ENCODE data around the gene GPR84. TPM values are rescaled to one million over a fixed set of nuclear protein-coding genes. Genes with fewer than 3 reads are reported as not detected.

GPR84 gene
- total and polyA plus RNA-seq, 2 donors (not counting 1 experiment from before 2014, with no cell fraction given): 0.16 TPM; not detected in 1

GRCh38 chr12:54398995-54399793, 34.9 kb upstream of the GPR84 start:
- POLR2A ChIA-PET: interaction anchor here (0.5 to 1.8 kb wide), 3 partner anchors 12 to 119 kb away, joined by 4 to 18 read pairs (median 12); partner anchors contain the start of gene CBX5
- ATAC-seq (ENCODE audit: low read depth): peak; percentile 99
- Histone ChIP-seq H3K9ac (ENCODE audit: low read length) (no peak overlapping the region), H3K27ac (ENCODE audit: low read length in 2 of 2) (no peak overlapping the region), H3K79me2 (ENCODE audit: control insufficient read depth, insufficient read depth, low read length) (no peaks in the 10 kb centered on the region), H3K36me3 (replicated peaks in 1 of 2; ENCODE audit: control extremely low read depth in 1 of 2, control insufficient read depth in 1 of 2, extremely low read depth in 1 of 2, insufficient read depth in 2 of 2, low read length in 1 of 2) (peaks cover 0 to 8% of the 10 kb centered on the region in 2 experiments), H4K20me1 (ENCODE audit: control insufficient read depth, insufficient read depth, low read length, poor library complexity, severe bottlenecking) (no peaks in the 10 kb centered on the region), H3K9me3 (ENCODE audit: control extremely low read depth in 1 of 3, control insufficient read depth in 2 of 3, insufficient read depth in 1 of 3, low read length in 2 of 3) (no peaks in the 10 kb centered on the region), H3K4me3 (ENCODE audit: control extremely low read depth in 1 of 5, extremely low read depth in 1 of 5, insufficient read depth in 1 of 5, low read depth in 2 of 5, low read length in 4 of 5) (no peak overlapping the region), H2AFZ (ENCODE audit: insufficient read depth, low read depth, low read length, poor library complexity, severe bottlenecking) (no peak overlapping the region), H3K4me1 (ENCODE audit: control insufficient read depth in 2 of 2, insufficient read depth in 2 of 2, low read length in 2 of 2) (peaks cover 0 to 1% of the 10 kb centered on the region in 2 donors), H3K27me3 (replicated peaks in 1 of 4; ENCODE audit: control extremely low read depth in 1 of 4, control insufficient read depth in 3 of 4, insufficient read depth in 4 of 4, low read length in 3 of 4) (no peaks in the 10 kb centered on the region), H3K4me2 (replicated peaks; ENCODE audit: low read depth, low read length, poor library complexity, severe bottlenecking) (no peak overlapping the region)
- Mint-ChIP-seq H3K4me3 (no peak overlapping the region), H3K4me1 (peaks cover 6% of the 10 kb centered on the region), H3K9me3 (ENCODE audit: insufficient read depth) (no peaks in the 10 kb centered on the region), H3K27ac (no peak overlapping the region), H3K27me3 (no peaks in the 10 kb centered on the region)
- CTCF ChIA-PET: interaction anchor here (0.5 to 12.3 kb wide), 47 partner anchors 9 to 1300 kb away, joined by 3 to 1030 read pairs (median 4); partner anchors contain the start of genes CBX5, ITGA5, NCKAP1L and PDE1B
- WGBS (ENCODE audit: insufficient coverage): 80% methylated on average over 6 of the region's 8 CpGs
- peak; percentile 88 for DNase-seq
- TF ChIP-seq EZH2 (IDR thresholded peaks at IDR 0.05; ENCODE audit: borderline replicate concordance, insufficient read depth, low read depth, low read length, poor library complexity, severe bottlenecking) (no peak), CTCF (IDR thresholded peaks at IDR 0.05) (peak; percentile 98)
- intact Hi-C loops (cut with micrococcal nuclease): loop anchor here (1.0 to 5.0 kb wide), 2 partner anchors 40 to 98 kb away; partner anchors contain the start of gene NCKAP1L

GRCh38 chr12:54398218-54398617, 33.9 kb upstream of the GPR84 start:
- no peak for TF ChIP-seq EZH2 (IDR thresholded peaks at IDR 0.05; ENCODE audit: borderline replicate concordance, insufficient read depth, low read depth, low read length, poor library complexity, severe bottlenecking)
- TF ChIP-seq CTCF (IDR thresholded peaks at IDR 0.05): no peak
- peaks cover 9 to 11% of the 10 kb centered on the region in 2 donors for H3K4me1 ChIP-seq (ENCODE audit: control insufficient read depth in 2 of 2, insufficient read depth in 2 of 2, low read length in 2 of 2)
- H3K36me3 ChIP-seq (replicated peaks in 1 of 2; ENCODE audit: control extremely low read depth in 1 of 2, control insufficient read depth in 1 of 2, extremely low read depth in 1 of 2, insufficient read depth in 2 of 2, low read length in 1 of 2): peaks cover 0 to 3% of the 10 kb centered on the region in 2 experiments
- H3K9ac ChIP-seq (ENCODE audit: low read length): no peak overlapping the region
- H3K27me3 Mint-ChIP-seq: no peaks in the 10 kb centered on the region
- no peak overlapping the region for H3K4me3 ChIP-seq (ENCODE audit: control extremely low read depth in 1 of 5, extremely low read depth in 1 of 5, insufficient read depth in 1 of 5, low read depth in 2 of 5, low read length in 4 of 5)
- ATAC-seq (ENCODE audit: low read depth) (no peak), DNase-seq (no peak)
- no peak overlapping the region for H2AFZ ChIP-seq (ENCODE audit: insufficient read depth, low read depth, low read length, poor library complexity, severe bottlenecking)
- H3K79me2 ChIP-seq (ENCODE audit: control insufficient read depth, insufficient read depth, low read length): no peaks in the 10 kb centered on the region
- POLR2A ChIA-PET: no interaction called here
- no peak overlapping the region for H3K27ac Mint-ChIP-seq
- no peaks in the 10 kb centered on the region for H4K20me1 ChIP-seq (ENCODE audit: control insufficient read depth, insufficient read depth, low read length, poor library complexity, severe bottlenecking)
- WGBS (ENCODE audit: insufficient coverage): 100% methylated on average over 2 of the region's 2 CpGs
- no peaks in the 10 kb centered on the region for H3K27me3 ChIP-seq (replicated peaks in 1 of 4; ENCODE audit: control extremely low read depth in 1 of 4, control insufficient read depth in 3 of 4, insufficient read depth in 4 of 4, low read length in 3 of 4)
- H3K9me3 ChIP-seq (ENCODE audit: control extremely low read depth in 1 of 3, control insufficient read depth in 2 of 3, insufficient read depth in 1 of 3, low read length in 2 of 3): no peaks in the 10 kb centered on the region
- no peak overlapping the region for H3K27ac ChIP-seq (ENCODE audit: low read length in 2 of 2)
- H3K4me2 ChIP-seq (replicated peaks; ENCODE audit: low read depth, low read length, poor library complexity, severe bottlenecking): no peak overlapping the region
- no peak overlapping the region for H3K4me3 Mint-ChIP-seq
- H3K4me1 Mint-ChIP-seq: peaks cover 14% of the 10 kb centered on the region
- CTCF ChIA-PET: interaction anchor here (0.6 to 12.3 kb wide), 9 partner anchors 8 to 1331 kb away, joined by 3 to 1030 read pairs (median 8); partner anchors contain the start of genes CD63, ITGA5, NCKAP1L and ZNF385A
- no peaks in the 10 kb centered on the region for H3K9me3 Mint-ChIP-seq (ENCODE audit: insufficient read depth)
- intact Hi-C loops (cut with micrococcal nuclease): loop anchor here (5.0 kb wide), 1 partner anchor 99 kb away; the partner anchor contains the start of gene NCKAP1L
